Sciatic nerve (tissue), 2 donors: ENCODE data around the gene TBXAS1. TPM values are rescaled to one million over a fixed set of nuclear protein-coding genes. Genes with fewer than 3 reads are reported as not detected.

Experiments used
- ATAC-seq: fragments of 200-7000 bp; cut with Tn5 transposase; one replicate; pipeline ENCODE4 v1.9.1; 2020; ENCODE audit warnings: mild to moderate bottlenecking, moderate library complexity
- DNase-seq: peaks from one replicate; pipeline ENCODE4 v3.0.0-alpha.2; 2020; ENCODE audit warnings: low spot score
- intact Hi-C: fragments of 100-400 bp; cut with DNase I; formaldehyde crosslinking; loops from one replicate; pipeline ENCODE4 v1.14.2; 2022
- total RNA-seq: library from RNA; stranded (reverse); fragmentation: NEBNext Ultra II Directional; extraction: Animal tissue kit (Norgen Biotek cat#: 25700); gene quantifications from one replicate; pipeline ENCODE4 v1.2.1, GENCODE V29; 2021
- donor health status: DM: no; HTN: no; CAD: no.
- donor health status: DM: no; HTN: no; CAD: no.

TBXAS1 gene
- total RNA-seq, 1 donor from 2014 or later, result 19.1 TPM

- ATAC-seq, result no peak
- DNase-seq, result no peak
- intact Hi-C loops, result no loop called here
Measured at GRCh38 chr7:139987691-139988516, 158.8 kb downstream of the TBXAS1 start.

GRCh38 chr7:139989366-139990141, 160.5 kb downstream of the TBXAS1 start:
- intact Hi-C loops, result loop anchor here (10.0 kb wide), 1 partner anchor 485 kb away; no protein-coding TSS in a partner anchor
- DNase-seq (no peak), ATAC-seq (no peak)

GRCh38 chr7:139990142-139990535, 161.1 kb downstream of the TBXAS1 start:
- intact Hi-C loops, result loop anchor here (10.0 kb wide), 1 partner anchor 485 kb away; no protein-coding TSS in a partner anchor
- ATAC-seq, result no peak
- DNase-seq, result no peak

- DNase-seq, result no peak
- intact Hi-C loops, result loop anchor here (10.0 kb wide), 1 partner anchor 486 kb away; no protein-coding TSS in a partner anchor
- ATAC-seq, result no peak
Measured at GRCh38 chr7:139990571-139991268, 161.7 kb downstream of the TBXAS1 start.

GRCh38 chr7:139991269-139991666, 162.2 kb downstream of the TBXAS1 start:
- no peak for ATAC-seq
- intact Hi-C loops, result loop anchor here (10.0 kb wide), 1 partner anchor 486 kb away; no protein-coding TSS in a partner anchor
- no peak for DNase-seq

GRCh38 chr7:139991911-139992310, 162.8 kb downstream of the TBXAS1 start:
- DNase-seq (no peak), ATAC-seq (no peak)
- intact Hi-C loops, result loop anchor here (10.0 kb wide), 1 partner anchor 487 kb away; no protein-coding TSS in a partner anchor

- ATAC-seq (no peak), DNase-seq (no peak)
- intact Hi-C loops, result loop anchor here (10.0 kb wide), 1 partner anchor 488 kb away; no protein-coding TSS in a partner anchor
Measured at GRCh38 chr7:139992353-139993044, 163.4 kb downstream of the TBXAS1 start.

GRCh38 chr7:139993169-139993568, 164.1 kb downstream of the TBXAS1 start:
- no peak for ATAC-seq
- intact Hi-C loops, result loop anchor here (10.0 kb wide), 1 partner anchor 488 kb away; no protein-coding TSS in a partner anchor
- no peak for DNase-seq

- intact Hi-C loops, result loop anchor here (10.0 kb wide), 1 partner anchor 489 kb away; no protein-coding TSS in a partner anchor
- ATAC-seq (no peak), DNase-seq (no peak)
Measured at GRCh38 chr7:139993592-139993991, 164.5 kb downstream of the TBXAS1 start.

GRCh38 chr7:139994356-139994755, 165.3 kb downstream of the TBXAS1 start:
- ATAC-seq (no peak), DNase-seq (no peak)
- intact Hi-C loops, result loop anchor here (10.0 kb wide), 1 partner anchor 490 kb away; no protein-coding TSS in a partner anchor

- no peak for DNase-seq
- peak; percentile 22 for ATAC-seq
- intact Hi-C loops, result loop anchor here (10.0 kb wide), 1 partner anchor 490 kb away; no protein-coding TSS in a partner anchor
Measured at GRCh38 chr7:139995017-139995915, 166.2 kb downstream of the TBXAS1 start.

- DNase-seq (no peak), ATAC-seq (no peak)
- intact Hi-C loops, result loop anchor here (10.0 kb wide), 1 partner anchor 494 kb away; no protein-coding TSS in a partner anchor
Measured at GRCh38 chr7:139998572-139998971, 169.5 kb downstream of the TBXAS1 start.

- intact Hi-C loops, result loop anchor here (10.0 kb wide), 1 partner anchor 495 kb away; no protein-coding TSS in a partner anchor
- no peak for DNase-seq
- no peak for ATAC-seq
Measured at GRCh38 chr7:139999516-139999915, 170.5 kb downstream of the TBXAS1 start.

- intact Hi-C loops, result loop anchor here (5.0 kb wide), 1 partner anchor 353 kb away; no protein-coding TSS in a partner anchor
- DNase-seq (no peak), ATAC-seq (no peak)
Measured at GRCh38 chr7:140000666-140001268, 171.7 kb downstream of the TBXAS1 start.

- DNase-seq (no peak), ATAC-seq (no peak)
- intact Hi-C loops, result loop anchor here (5.0 kb wide), 1 partner anchor 357 kb away; no protein-coding TSS in a partner anchor
Measured at GRCh38 chr7:140003913-140004382, 174.9 kb downstream of the TBXAS1 start.

GRCh38 chr7:140004672-140005071, 175.6 kb downstream of the TBXAS1 start:
- intact Hi-C loops, result loop anchor here (5.0 kb wide), 1 partner anchor 357 kb away; no protein-coding TSS in a partner anchor
- no peak for ATAC-seq
- DNase-seq, result no peak
